CD4-positive, alpha-beta T cell treated with Interleukin-15 for 4 hours (primary cell): ENCODE data around the gene CORO6.

ENCODE experiments used
- DNase-seq: peaks from one replicate; pipeline ENCODE4 v3.0.0-alpha.2; 2020; ENCODE audit warnings: low spot score

CORO6 gene

DNA sequence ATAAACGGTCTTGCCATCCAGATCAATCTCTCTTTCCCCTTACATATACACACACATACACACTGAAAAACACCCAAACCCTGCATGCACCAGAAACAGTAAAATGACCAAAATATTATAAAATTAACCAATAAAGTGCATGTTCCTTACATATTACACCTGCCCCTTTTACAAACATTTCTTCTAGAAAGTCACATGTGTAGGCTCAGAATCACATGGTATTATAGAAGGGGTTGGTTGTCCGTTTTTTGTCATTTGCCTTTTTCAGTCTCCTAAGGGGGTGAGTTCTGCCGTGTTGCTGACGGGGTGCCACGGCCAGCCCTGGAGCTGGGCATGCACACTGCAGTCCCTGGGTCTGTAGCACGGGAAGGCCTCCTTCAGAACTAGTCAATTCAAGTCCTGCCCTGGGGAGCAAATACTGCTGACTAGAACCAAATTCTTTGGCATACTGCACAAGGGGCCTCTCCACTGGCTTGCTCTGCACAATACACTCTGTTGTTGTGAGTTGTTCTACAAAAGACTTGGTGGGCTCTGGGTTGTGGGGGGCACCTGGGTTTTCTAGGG, 8.0 kb upstream of the CORO6 start:
- no peak for DNase-seq

DNA sequence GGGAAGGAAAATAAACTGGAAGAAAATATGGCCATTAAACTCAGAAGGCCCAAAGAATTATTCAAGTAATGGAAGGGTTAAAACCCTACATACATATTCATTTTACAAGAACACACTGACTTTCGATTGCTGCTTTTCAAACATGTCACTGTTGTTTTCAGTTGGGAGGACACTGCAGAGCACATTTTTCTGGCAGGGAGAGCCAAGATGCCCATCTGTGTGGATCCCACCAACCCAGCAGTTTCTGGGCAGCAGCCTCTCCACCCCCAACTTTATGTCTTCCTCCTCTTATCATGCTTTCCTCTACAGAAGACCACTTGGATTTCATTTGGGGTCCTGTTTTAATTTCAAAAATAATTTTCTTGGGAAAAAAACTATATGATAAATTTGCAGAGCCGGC, 7.1 kb upstream of the CORO6 start:
- DNase-seq, result no peak

DNA sequence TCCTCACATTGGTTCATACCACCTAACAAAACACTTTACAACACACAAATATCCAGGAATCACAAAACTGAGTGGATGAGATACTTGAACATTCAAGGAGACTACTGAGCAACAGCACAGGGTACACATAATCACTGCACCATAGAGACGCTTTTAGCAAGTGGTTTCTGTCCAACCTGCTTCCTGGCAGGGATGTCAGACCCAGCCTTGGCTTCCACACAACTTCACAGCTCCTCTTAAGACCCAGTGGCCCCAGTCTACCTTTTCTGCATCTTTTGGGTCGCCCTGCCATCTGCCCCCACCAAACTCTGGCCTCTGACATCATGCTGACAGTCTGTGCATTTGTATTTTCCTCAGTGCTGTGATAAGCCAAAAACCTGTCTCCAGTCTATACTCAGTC, 5.9 kb upstream of the CORO6 start:
- DNase-seq, result no peak

DNA sequence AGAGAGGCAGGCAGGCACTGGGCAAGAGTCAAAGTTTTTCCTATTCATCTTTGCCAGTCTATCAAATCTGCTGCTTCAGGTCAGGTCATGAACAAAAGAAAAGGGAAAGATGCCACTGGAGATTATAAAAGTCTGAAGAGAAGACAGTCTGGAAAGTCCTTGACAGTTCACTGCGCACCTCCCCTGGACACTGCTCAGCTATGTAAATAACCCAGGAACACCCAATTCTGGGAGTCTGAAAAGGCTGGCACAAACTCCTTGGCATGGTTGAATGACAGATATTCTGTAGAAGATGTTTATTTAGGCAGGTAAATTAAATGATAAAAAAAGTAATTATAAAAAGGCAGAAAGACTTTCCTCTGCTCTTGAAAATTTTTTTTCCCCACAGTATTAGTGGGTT, 5.2 kb upstream of the CORO6 start:
- no peak for DNase-seq

DNA sequence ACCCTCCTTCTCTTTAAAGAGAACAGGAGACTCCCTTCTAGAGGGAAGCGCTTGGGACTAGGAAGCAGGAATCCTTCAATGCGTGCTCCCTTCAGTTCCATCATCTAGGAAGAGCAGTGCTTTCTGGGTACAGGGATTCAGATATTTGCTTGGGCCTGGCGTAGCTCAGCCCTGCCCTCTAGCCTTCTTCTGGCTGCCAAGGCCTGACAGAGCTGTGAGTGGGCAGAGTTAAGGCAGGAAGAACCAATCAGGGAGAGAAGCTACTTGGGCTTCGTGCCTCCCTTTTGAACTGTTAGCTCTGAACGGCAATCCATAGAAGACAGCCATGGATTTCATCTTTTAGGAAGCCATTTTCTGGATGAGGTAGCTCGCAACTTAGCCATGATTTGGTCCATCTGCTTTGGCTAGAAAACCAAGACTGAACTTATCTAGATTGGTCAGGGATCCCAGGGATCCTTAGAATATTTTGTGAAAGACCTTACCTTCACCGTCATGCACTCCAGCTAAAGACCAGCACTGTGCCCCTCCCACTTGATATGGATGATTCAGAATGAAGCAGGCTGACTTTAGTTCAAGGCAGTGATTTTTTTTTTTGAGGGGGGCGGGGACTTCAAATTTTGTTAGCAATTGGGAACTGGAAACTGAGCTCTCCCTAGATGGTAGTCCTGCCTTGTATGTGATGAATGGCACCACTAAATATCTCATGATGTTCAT, 2.5 kb upstream of the CORO6 start:
- no peak for DNase-seq

DNA sequence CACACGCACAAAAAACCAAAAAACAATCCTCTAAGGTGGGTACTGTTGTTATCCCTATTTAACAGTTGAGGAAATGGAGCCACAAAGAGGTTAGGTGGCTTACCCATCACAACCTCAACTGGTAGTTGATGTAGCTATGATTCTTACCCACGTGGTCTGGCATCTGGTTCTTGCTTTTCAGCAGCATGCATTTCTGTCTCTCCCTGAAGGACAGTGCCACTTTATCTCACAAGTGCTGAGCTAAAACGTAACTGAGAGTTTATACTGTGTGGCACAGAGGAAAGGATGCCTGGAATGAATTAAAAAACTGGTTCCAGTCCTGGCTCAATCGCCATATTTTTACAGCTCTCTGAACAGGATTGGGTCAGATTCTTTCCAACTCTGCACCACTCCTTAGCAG, 1.9 kb upstream of the CORO6 start:
- no peak for DNase-seq

DNA sequence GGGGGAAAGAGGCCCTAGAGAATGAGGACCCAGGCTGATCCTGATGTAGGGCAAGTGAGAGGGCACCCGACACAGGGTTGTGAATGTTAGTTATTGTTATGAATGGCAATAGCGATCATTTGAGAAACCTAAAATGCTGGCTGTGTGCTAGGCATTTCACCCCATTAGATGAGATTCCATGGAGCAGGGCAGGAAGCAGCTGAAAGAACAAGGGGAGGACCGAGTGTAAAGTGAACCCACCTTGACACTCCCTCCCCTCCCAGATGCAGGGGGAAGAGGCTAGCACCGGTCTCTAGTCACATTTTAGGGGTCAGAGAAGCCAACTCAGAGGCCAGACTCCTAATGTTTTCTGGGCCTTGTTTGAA, 553 bp upstream of the CORO6 start:
- no peak for DNase-seq

DNA sequence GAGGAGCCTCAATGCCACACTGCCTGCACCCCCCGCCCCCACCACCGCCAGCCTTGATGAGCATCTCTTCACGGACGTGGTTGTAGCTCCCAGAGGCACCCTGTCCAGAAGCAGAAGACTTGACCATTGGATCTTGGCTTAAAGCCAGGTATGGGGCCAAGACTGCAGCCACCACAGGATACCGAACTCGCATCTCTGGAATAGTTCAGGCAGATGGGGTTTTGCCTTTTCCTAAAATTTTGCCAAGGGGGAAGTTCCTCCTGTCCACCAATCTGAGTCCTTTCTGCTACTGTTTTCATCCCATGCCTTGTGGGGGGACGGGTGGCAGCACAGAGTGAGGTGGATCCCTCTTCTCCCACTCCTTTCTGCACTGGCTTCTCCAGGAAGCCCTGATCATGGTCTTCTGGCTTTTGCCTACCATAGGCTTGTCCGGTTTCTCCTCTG, 939 bp downstream of the CORO6 start:
- no peak for DNase-seq

DNA sequence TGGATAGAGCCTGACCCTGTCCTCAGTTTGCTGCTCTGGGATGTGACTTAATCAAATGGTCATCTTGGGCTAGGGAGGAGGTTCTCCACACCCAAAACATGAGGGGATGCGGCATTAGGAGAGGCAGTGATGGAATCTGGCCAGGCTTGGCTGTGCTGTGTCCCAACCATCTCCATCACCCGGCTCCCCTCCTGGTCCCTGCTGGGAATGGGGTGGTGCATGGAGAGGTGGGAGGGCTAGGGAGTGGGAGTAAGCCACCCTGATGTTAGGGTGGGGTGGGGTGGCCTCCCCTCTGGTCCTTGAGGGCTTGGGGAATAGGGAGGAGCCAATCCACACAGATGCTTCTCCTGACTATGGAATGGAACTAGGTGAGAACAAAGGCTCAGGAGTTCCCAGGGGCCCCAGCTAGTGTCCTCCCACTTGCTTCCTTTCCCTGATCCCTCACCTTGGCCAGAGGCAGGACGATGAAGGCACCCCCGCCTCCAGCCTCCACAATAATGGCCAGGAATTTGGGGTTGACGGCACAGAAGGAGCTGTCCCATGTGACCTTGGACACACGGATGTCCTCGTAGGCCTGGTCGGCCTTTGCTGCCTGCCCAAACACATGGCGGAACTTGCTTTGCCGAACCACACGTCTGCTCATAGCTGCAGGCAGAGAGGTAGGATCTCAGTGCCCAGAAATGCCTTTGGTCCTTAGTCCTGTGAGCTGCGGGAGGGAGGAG, 1.8 kb downstream of the CORO6 start:
- DNase-seq, result no peak

DNA sequence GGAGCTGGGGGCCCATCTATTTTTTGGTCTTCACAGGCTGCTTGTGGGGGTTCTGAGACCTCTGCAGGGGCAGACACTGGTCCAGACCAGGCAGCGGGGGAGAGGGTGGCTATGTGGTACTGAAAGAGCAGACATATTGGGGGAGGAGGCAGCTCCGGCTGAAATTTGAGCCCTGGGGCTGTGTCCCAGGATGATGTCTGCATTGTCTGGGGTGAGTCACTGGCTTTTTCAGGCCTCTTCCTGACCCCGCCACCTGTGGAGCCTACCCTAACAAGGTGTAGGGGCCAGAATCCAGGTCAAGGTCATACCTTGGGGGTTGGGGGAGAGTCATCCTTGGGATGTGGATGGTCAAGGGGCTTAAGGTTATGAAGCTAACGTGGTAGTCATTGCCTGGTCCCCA, 2.4 kb downstream of the CORO6 start:
- DNase-seq, result no peak

DNA sequence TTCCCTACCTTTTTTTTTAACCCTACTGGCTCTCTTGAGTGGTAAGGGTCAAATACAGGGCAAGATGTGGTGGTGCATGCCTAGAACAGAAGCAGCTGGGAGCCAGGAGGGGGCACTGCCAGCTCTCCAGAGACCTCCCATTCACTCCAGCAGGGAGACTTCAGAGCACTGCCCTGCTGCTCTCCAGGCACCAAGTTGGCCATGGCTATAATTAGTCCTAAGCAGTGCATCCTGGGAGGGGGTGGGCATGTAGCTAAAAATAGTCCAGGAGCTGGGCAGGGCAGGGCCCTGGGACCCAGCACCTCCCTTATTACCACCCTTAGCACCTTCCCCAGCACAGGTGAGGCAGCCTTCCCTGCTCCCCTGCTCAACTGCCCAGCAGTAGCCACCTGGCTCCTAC, 3.5 kb downstream of the CORO6 start:
- DNase-seq, result no peak

DNA sequence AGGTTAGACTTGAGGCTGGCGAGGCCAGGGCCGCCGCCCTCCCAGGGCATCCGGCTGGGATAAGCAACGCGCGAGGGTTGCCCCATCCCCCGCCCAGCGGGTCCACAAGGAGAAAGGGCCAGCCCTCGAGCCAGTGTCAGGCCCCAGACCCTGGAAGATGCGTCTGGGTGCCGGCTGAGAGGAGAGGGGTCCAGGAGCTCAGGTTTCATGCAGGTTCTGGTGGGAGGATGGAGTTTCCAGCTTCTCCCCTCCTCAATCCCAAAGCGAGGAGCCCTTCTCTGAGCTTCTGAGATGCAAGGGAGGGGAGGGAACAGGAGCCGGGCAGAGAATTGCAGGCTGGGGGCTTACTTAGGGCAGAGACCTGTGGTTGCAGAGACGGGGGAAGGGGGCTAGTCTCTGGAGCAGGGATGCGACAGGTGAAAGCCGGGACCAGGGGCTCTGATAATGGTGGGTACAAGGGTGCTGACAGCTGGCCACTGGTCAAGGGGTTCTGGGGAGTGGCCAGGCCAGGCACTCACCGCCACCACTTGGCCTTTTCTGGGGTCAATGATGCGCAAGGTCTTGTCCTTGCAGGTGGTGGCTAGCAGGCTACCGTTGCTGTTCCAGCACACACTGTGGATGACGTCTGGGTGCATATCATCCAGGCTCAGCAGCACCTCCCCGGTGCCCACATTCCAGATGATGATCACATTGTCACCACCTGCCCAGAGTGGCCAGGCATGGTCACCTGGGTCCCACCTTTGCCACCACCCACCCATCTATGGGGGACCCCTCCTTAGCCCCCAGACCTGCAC, 4.2 kb downstream of the CORO6 start:
- no peak for DNase-seq

DNA sequence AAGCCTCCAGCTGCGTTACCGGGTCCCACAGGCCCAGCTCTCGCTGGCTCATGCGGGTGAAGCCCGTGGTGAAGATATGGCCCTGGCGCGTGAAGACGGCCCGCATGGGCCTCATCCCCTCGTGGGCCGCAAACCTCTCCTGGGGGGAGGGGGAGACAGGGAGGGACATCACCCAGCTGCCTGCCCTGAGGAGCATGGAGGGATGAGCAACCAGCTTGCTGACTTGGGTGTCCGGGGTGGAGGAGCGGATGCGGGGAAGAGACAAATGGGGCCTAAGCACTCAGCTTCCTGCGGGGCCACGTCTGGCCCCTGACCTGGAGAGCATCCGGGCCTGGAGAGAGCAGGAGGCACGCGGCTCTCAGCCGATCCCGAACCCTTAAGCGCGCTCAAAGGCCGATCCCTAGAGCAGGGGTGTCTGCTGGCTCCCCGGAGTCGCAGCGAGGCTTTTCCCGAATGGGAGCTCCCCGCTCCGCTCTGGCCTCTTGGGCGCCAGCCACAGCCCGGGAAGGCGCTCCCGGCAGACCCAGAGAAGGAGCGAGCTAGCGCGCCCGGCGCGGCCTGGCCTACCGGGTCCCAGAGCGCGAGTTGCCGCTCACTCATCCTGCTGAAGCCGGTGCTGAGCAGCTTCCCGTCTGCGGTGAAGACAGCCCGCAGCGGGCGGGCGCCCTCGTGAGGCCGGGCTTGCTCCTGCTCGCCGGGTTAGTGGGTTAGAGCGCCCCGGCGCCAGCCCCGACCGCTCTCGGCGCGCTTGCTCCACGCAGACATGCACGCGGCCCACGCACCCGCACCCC, 5.0 kb downstream of the CORO6 start:
- DNase-seq, result peak; percentile 88

DNA sequence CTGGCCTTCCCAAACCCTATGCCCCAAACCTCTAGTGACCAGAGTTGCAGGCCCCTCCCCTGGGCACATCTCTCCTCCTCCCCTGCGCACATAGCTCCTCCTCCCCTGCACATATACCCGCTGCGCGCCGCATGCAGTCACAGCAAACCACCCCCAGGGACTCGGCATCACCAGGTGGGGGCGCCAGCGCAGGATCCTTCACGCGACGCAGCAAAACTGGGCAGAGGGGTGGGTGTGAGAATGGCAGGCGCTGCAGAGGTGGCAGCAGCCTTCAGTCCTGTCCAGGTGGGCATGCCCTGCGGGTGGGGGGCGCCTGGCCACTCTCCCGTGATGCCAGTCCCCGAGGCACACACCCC, 5.6 kb downstream of the CORO6 start:
- peak; percentile 91 for DNase-seq

DNA sequence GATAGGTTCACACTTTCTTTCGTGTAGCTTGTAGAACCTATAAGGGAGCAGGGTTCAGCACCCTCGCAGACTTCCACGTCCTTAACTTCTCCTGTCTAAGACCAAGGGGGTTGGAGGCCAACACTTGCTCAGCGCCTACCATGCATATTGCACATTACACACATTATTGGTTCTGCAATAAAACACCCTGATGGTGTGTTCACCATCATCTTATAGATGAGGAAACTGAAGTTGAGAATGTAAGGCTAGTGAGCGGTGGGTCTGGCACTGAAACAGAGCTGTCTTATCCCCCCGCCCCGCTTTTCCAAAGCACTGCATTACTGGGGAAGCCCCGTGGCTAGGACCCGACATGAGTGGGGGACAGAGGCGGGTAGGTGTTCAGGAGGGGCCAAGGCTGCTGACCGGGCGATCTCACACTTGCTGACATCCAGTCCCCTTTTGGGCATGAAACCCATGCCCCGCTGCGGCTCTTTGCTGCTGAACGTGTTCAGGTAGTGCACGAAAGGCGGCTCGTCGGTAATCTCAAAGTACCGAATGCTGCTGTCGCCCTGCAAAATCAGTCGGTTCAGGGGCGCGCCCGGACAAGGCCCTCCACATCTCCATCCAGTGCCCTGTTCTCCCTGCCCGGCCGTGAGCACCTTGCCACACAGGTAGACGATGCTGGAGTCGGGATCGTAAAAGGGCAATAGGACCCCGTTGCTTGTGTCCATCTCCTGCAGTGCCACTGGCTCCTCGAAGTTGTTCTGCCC, 6.2 kb downstream of the CORO6 start:
- DNase-seq, result no peak

DNA sequence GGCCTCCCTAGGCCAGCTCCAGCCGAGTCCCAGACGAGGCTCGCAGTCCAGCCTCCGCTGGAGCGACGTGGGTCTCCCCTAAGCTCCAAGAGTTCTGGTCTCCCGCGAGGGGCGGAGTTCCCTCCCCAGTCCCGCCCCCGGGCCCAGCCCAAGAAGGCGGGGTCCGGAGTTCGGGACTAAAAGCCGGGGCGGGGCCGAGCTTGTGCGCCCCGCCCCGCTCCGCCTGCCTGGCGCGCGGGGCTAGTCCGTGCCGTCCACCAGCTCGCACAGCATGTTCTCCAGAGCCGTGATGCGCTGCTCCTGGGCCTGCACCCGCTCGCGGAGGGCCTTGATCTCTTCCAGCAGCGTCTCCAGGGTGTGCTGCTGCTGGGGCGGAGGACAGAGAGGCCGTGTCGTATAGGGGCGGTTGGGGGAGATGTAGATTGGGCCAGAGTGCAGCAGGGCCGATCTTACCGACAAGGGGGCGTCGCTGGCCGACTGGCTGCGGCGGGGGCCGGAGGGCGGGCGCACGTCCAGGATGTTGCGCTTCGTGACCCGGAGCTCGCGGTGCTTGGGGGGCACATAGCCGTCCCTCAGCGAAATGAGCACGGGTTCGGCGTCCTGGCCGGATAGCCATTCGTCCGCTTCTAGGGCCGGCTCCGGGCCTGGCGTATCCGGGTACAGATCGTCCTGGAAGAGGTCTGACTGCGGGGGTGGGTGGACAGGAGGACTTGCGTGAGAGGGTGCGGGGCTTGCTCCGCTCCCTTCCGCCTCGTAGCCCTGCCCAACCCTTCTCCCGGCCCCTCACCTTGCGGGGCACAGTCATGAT, 7.0 kb downstream of the CORO6 start:
- DNase-seq, result peak; percentile 83

DNA sequence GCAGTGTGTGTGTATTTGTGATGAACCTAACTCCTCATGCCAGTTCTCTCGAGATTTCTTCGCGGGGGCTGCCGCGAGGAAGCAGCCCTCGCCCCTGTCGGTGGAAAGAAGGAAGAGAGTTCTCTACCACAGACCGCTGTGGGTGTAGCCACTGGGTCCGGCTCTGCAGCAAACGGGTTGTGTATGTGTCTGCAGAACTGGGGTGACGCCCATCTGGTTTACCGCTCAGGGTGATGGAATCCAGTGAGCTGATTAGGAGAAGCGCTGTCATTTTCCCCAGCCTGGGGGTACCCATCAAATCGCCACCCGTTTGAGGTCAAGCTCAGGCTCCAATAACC, 7.7 kb downstream of the CORO6 start:
- peak; percentile 77 for DNase-seq

DNA sequence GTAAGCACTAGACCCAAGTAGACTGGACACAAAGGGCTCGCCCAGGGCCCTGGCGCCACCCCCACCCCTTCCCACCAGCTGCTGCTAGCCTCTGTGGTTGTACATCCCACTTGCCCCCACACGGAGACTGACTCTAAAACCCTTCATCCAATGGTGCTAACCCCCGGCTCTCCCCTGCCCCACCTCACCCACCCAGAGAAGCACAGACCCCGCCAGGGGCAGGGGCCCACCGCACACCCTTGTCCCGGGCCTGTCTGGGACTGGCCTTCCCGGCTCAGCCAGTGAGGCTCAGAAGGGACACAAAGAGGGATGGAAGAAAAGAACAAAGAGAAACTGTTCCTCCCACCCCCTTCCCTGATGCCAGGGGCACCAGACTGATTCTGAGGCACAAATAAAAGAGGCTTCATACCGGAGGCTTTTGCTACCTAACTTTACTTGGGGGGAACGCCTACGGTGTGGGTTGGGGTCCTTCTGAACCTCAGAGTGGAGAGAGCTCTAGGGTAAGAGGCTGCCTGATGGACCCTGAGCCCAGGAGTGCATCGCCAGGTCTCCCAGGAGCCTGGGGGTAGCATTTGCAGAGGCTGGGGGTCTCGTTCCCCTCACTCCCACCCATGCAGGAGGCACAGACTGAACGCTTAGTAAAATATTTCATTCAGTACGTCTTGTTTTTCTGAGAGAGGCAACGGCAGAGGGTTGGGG, 8.2 kb downstream of the CORO6 start:
- DNase-seq, result no peak

DNA sequence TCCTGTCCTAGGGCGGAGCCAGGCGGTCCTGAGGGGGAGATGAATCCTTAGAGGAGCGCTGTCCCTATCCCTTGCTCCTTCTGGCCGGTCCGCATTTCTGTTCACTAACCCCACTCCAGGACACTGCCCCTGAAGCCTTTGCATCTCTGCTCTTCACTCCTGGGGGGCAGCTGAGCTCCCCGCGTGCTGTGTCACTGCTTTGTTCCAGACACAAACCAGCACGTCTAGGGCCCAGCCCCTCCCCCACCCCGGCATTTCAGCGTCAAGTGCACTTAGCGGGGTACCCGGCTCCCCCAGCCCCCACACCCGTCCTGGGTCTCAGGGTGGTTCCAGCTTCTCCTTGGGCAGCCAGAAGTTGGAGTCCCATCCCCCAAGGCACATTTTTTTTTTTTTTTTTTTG, 8.9 kb downstream of the CORO6 start:
- no peak for DNase-seq

DNA sequence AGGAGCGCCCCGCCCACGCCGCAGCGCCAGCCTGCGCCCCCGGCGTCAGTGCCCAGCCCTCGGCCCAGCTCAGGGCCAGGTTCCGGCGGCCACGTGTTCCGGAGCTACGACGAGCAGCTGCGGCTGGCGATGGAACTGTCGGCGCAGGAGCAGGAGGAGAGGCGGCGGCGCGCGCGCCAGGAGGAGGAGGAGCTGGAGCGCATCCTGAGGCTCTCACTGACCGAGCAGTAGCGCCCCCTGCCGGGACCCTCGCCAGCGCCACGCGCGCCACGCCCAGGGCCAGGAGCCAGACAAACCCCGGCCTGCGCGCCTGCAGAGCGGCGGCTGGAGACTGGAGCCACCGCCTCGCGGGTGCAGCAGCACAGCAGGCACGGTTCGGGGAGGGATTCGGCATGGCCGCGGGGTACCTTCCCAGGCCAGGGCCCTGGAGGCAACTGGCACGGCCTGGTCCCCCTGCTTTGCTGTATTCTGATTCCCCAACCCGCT, 9.3 kb downstream of the CORO6 start:
- peak; percentile 94 for DNase-seq
